HG03159 (cell line): ENCODE measurements around the gene FES.

Experiments used
- ATAC-seq: cut with Tn5 transposase; IDR thresholded peaks from one replicate; pipeline ENCODE4 v1.9.1; 2021; ENCODE audit warnings: mild to moderate bottlenecking, moderate library complexity; ENCODE audit not compliant: unreplicated experiment

Gene FES

DNA sequence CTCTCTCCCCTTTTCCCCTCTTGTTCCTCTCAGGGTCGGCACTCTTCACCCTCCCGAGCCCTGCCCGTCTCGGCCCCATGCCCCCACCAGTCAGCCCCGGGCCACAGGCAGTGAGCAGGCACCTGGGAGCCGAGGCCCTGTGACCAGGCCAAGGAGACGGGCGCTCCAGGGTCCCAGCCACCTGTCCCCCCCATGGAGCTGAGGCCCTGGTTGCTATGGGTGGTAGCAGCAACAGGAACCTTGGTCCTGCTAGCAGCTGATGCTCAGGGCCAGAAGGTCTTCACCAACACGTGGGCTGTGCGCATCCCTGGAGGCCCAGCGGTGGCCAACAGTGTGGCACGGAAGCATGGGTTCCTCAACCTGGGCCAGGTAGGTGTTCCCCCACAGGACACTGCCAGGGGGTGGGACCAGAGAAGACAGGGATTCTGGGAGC, 8.7 kb upstream of the FES start:
- ATAC-seq: no peak

DNA sequence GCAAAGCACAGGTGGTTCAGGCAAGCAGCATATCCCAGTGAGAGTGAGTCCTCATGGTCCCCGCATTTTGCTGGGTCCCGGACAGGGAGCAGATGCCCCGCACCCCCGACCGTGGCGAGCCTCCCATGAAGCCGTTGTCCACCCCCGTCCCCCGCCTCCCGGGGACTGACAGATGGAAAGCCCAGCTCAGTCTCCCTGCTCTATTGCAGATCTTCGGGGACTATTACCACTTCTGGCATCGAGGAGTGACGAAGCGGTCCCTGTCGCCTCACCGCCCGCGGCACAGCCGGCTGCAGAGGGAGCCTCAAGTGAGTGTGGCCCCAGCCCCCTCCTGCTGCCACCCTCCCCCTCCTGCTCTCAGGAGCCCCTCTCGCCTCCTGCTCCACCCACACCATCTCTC, 8.3 kb upstream of the FES start:
- ATAC-seq: no peak

DNA sequence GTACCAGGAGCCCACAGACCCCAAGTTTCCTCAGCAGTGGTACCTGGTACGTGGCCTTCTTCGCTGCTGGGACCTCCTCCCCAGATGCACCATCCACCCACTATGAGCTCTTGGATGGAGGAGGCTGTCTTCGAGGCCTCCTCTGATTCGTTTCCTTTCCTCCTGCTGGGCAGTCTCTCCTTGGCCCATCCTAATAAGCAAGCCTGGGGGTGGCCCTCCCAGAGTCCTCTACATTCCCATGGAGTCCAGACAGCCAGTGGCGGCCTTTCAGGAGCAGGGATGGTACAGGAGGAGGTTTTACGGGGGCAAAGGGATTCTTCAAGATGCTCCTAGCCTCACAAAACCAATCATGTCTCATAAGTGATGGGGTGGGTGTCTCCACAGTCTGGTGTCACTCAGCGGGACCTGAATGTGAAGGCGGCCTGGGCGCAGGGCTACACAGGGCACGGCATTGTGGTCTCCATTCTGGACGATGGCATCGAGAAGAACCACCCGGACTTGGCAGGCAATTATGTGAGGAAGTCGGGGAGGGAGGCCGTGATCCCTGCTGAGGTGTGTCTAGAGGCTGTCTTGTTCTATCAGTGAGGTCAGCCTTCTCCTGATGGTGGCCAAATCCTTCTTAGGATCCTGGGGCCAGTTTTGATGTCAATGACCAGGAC, 7.7 kb upstream of the FES start:
- ATAC-seq: no peak

DNA sequence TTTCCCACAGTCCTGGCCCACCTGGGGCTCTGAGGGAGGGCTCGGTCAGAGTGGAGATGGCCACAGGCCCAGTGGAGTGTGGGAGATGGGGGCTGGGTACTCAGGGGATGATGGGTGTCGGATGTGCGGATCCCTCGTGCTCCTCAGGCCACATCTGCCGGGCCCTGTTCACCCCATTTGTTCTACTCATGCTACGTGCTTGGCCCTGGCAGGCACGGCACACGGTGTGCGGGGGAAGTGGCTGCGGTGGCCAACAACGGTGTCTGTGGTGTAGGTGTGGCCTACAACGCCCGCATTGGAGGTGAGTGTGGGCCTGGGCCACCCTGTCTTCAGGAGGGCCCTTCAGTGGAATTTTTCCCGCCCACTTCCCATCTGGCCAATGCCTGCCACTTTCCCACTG, 7.0 kb upstream of the FES start:
- ATAC-seq: no peak

DNA sequence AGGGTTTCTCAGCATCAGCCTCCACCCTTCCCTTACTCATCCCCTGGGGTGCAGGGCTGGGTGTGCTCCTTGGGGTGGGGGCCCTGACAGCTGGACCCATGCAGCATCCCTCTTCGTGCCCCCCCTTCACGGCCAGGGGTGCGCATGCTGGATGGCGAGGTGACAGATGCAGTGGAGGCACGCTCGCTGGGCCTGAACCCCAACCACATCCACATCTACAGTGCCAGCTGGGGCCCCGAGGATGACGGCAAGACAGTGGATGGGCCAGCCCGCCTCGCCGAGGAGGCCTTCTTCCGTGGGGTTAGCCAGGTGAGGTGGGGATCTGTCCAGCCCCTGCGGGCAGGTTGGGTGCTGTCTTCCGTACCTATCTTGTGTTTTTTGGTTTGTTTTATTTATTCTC, 6.3 kb upstream of the FES start:
- no peak for ATAC-seq

DNA sequence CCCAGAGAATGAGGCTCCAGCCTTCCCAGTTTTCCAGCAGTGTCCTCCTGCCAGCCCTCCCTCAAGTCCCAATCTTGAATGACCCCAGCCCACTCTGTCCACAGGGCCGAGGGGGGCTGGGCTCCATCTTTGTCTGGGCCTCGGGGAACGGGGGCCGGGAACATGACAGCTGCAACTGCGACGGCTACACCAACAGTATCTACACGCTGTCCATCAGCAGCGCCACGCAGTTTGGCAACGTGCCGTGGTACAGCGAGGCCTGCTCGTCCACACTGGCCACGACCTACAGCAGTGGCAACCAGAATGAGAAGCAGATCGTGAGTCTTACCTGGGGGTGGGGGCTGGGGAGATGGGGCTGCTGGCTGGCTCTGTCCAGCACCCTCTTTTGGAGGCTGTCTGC, 5.6 kb upstream of the FES start:
- ATAC-seq: no peak

DNA sequence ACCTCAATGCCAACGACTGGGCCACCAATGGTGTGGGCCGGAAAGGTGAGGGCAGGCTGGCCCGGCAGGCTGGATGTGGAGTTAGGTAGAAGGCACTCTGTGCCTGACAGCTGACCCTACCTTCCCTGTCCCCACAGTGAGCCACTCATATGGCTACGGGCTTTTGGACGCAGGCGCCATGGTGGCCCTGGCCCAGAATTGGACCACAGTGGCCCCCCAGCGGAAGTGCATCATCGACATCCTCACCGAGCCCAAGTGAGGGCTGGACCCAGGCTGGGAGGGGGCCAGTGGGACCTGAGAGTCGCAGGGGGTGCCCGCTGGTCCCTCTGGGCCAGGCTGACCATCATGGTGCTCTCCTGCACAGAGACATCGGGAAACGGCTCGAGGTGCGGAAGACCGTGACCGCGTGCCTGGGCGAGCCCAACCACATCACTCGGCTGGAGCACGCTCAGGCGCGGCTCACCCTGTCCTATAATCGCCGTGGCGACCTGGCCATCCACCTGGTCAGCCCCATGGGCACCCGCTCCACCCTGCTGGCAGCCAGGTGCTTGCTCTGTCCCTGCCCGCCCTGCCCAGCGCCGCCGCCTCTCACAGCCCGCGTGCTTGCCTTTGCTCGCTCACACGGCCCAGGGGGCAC, 4.5 kb upstream of the FES start:
- no peak for ATAC-seq

DNA sequence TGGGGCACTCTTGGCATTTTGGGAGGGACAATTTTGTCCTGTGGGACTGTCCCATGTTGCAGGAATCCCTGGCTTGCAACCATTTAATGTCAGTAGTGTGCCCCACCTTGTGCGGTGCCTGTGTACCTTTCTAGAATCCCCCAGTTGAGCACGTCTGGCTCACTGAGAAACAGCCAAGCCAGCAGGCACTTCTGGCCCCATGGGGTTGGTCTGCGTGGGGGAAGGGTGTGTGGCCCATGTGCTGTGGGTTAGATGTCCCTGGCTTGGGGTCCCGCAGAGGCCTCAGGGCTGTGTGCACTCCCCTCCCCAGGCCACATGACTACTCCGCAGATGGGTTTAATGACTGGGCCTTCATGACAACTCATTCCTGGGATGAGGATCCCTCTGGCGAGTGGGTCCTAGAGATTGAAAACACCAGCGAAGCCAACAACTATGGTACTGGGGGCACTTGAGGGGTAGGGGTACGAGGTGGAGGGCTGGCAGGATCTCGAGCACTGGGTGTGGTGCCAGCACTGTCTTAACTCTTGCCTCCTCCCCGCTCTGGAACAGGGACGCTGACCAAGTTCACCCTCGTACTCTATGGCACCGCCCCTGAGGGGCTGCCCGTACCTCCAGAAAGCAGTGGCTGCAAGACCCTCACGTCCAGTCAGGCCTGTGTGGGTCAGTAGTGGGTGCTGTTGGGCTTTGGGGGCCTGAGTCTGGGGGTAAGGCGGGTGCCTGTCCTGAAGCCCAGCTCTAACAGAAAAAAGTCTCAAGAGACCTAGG, 3.7 kb upstream of the FES start:
- no peak for ATAC-seq

DNA sequence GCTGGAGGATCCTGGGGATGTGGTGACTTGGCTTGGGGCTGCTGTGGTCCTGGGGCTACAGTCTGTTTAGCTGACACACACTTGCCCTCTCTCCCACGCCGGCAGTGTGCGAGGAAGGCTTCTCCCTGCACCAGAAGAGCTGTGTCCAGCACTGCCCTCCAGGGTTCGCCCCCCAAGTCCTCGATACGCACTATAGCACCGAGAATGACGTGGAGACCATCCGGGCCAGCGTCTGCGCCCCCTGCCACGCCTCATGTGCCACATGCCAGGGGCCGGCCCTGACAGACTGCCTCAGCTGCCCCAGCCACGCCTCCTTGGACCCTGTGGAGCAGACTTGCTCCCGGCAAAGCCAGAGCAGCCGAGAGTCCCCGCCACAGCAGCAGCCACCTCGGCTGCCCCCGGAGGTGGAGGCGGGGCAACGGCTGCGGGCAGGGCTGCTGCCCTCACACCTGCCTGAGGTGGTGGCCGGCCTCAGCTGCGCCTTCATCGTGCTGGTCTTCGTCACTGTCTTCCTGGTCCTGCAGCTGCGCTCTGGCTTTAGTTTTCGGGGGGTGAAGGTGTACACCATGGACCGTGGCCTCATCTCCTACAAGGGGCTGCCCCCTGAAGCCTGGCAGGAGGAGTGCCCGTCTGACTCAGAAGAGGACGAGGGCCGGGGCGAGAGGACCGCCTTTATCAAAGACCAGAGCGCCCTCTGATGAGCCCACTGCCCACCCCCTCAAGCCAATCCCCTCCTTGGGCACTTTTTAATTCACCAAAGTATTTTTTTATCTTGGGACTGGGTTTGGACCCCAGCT, 2.9 kb upstream of the FES start:
- ATAC-seq: no peak

DNA sequence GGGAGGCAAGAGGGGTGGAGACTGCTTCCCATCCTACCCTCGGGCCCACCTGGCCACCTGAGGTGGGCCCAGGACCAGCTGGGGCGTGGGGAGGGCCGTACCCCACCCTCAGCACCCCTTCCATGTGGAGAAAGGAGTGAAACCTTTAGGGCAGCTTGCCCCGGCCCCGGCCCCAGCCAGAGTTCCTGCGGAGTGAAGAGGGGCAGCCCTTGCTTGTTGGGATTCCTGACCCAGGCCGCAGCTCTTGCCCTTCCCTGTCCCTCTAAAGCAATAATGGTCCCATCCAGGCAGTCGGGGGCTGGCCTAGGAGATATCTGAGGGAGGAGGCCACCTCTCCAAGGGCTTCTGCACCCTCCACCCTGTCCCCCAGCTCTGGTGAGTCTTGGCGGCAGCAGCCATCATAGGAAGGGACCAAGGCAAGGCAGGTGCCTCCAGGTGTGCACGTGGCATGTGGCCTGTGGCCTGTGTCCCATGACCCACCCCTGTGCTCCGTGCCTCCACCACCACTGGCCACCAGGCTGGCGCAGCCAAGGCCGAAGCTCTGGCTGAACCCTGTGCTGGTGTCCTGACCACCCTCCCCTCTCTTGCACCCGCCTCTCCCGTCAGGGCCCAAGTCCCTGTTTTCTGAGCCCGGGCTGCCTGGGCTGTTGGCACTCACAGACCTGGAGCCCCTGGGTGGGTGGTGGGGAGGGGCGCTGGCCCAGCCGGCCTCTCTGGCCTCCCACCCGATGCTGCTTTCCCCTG, 2.2 kb upstream of the FES start:
- no peak for ATAC-seq

DNA sequence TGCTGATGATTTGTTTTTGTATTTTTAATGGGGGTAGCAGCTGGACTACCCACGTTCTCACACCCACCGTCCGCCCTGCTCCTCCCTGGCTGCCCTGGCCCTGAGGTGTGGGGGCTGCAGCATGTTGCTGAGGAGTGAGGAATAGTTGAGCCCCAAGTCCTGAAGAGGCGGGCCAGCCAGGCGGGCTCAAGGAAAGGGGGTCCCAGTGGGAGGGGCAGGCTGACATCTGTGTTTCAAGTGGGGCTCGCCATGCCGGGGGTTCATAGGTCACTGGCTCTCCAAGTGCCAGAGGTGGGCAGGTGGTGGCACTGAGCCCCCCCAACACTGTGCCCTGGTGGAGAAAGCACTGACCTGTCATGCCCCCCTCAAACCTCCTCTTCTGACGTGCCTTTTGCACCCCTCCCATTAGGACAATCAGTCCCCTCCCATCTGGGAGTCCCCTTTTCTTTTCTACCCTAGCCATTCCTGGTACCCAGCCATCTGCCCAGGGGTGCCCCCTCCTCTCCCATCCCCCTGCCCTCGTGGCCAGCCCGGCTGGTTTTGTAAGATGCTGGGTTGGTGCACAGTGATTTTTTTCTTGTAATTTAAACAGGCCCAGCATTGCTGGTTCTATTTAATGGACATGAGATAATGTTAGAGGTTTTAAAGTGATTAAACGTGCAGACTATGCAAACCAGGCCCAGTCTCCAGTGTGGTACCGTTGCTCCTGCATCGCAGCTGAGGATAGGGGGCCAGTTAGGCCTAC, 1.4 kb upstream of the FES start:
- ATAC-seq: no peak

DNA sequence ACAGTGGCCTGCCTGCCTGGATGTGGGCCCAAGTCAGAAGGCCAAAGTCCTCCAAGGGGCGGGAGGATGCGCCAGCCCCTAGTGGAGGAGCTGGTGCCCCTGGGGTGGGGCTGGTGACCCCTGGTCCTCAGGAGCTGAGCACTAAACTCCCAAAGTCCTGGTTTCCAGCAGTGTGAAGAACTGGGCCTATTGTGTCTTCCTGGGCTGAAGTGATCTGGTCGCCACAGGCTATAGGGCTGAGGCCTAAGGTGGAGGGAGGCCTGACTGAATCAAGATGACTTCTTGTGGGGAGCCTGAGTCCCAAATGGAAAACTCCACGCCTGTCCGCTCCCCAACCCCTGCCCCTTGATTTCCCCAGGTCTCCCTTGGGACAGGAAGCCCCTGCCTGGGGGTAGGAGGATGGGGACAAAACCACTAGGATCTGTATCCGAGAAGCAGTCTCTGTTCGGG, 753 bp upstream of the FES start:
- ATAC-seq: no peak

DNA sequence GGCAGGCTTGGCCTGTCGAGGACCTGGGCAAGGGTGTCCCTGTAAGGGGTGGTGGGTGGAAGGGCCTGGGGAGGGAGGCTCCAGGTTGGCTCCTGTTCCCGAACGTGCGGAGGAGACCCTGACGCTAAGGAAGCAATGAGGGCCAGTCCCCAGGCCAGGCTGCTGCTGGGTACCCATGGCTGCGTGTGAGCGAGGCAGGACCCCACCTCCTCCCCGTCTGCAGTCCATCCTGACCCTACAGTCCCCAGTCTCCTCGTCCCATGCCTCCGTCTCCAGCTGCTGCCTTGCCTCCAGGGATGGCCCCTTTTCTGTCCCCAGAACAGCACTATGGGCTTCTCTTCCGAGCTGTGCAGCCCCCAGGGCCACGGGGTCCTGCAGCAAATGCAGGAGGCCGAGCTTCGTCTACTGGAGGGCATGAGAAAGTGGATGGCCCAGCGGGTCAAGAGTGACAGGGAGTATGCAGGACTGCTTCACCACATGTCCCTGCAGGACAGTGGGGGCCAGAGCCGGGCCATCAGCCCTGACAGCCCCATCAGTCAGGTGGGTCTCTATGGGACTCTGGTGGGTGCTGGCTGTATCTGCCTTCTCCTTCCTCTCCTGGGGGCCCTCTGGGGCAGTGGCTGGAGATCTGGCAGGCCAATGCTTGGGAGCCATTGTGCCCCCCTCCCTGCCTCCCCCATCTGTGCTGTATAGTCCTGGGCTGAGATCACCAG, 571 bp downstream of the FES start:
- no peak for ATAC-seq

DNA sequence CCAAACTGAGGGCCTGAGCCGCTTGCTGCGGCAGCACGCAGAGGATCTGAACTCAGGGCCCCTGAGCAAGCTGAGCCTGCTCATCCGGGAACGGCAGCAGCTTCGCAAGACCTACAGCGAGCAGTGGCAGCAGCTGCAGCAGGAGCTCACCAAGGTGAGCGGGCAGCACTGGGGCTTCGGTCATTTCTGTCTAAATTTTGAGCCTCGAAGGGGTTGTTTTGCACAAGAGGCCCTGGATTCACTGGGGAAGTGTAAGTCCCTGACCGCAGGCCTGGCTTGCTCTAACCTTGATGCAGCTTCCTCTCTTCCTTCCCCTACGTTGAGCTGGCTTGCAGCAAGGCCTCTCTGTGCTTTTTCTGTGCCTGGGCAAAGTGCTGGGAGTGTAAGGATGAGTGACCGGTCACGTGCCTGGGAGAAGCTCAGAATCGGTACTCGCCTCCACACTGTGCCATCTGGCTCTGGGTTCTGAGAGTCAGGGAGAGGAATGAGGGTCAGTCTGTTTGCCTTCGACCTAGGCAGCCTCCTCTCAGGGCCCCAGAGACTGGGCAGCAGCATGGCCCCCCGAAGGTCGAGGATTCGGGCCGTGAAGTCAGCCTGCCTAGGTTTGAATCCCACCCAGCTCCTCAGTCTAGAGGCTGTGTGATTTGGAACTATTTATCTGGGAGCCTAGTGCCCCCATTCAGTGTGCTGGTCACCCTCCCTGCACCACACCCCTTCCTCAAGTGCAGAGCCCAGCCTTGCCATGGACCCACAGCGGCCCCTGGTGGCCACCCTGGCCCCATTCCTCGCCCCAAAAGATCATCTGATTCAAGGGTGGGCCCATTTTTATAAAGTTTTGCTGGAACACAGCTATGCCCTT, 1.4 kb downstream of the FES start:
- peak; percentile 45 for ATAC-seq

DNA sequence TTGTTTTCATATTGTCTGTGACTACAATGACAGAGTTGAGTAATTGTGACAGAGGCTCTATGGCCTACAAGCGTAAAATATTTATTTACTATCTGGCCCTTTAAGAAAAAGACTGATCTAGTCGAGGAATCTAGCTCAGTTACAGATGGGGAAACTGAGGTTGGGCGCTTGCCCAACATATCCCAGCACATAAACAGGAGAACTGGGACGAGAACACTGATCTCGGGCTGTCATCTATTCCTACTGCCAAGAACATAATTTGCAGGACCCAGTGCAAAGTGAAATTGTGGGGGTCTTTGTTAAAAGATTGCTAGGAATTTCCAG, 1.9 kb downstream of the FES start:
- no peak for ATAC-seq

DNA sequence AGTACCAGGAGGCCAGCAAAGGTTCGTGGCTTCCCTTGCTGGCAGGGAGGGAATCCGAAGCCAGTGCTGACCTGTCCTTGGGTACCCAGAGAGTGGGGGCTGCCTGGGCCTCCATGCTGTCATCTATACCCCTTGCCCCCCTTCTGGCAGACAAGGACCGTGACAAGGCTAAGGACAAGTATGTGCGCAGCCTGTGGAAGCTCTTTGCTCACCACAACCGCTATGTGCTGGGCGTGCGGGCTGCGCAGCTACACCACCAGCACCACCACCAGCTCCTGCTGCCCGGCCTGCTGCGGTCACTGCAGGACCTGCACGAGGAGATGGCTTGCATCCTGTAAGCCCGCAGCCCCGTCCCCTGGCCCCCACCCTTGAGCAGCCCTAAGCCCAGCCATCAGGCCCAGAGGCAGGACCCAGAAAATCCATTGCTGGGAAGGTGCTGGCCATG, 2.8 kb downstream of the FES start:
- ATAC-seq: no peak

DNA sequence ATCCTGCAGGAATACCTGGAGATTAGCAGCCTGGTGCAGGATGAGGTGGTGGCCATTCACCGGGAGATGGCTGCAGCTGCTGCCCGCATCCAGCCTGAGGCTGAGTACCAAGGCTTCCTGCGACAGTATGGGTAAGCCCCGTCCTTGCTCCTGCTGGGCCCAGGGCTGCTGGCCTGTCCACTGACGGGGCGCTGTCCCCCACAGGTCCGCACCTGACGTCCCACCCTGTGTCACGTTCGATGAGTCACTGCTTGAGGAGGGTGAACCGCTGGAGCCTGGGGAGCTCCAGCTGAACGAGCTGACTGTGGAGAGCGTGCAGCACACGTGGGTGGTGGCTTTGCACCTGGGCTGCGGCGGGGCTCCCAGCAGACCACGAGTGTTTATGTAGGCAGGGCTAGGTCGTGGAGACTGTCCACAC, 5.0 kb downstream of the FES start:
- ATAC-seq: no peak

DNA sequence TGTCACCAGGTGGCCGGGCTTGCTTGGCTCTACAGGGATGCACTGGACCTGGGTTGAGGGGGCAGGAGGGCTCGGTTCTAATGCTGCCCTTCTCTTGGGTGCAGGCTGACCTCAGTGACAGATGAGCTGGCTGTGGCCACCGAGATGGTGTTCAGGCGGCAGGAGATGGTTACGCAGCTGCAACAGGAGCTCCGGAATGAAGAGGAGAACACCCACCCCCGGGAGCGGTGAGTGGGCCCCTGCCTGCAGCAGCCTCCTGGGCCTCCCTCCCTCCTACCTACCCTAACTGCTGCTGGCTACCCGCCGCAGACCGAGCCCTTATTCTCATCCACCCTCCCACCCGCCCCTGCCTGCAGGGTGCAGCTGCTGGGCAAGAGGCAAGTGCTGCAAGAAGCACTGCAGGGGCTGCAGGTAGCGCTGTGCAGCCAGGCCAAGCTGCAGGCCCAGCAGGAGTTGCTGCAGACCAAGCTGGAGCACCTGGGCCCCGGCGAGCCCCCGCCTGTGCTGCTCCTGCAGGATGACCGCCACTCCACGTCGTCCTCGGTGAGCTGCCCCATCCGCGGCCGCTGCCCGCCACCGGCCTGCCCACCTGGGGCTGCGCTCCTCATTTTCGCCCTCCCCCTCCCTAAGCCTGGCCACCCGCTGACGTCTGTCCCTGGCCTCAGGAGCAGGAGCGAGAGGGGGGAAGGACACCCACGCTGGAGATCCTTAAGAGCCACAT, 5.6 kb downstream of the FES start:
- ATAC-seq: no peak
